Measurements from ENCODE around the gene GID8.

Gene GID8

GRCh38 chr20:62943396-62943795 is 5.4 kb downstream of the GID8 start:
- no peak for DNase-seq (ENCODE audit: low spot score)
- ChIA-PET CTCF (no interaction called here), POLR2A (ENCODE audit: low non-redundant PET) (interaction anchor here (0.7 kb wide), 1 partner anchor 168 kb away, joined by 3 read pairs; no protein-coding TSS in a partner anchor)
- no peak overlapping the region for H3K27ac ChIP-seq
- TF ChIP-seq CTCF (conservative IDR thresholded peaks at IDR 0.05; ENCODE audit: low read depth): no peak

DNA sequence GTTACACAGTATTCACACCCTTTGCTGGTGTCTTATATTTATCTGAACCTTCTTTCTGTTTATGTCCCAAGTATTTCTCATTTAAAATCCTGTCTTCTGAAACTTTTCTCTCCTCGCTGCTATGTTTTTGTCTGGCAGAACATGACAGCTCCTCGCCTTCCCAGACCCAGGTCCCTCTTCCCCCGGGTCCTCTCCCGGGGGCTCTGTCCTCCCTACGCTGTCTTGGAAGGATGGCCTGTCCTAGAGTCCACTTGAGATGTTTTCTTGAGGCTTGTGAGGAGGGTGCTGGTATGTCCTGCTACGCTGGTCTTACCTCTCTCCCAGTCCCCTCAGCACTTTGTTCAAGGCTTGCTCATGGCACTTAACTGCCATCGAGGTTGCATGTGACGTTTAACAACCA is 6.2 kb downstream of the GID8 start:
- H3K27ac ChIP-seq: no peak overlapping the region
- ChIA-PET CTCF (interaction anchor here (0.6 to 1.1 kb wide), 2 partner anchors 9 to 171 kb away, joined by 3 to 4 read pairs; no protein-coding TSS in a partner anchor), POLR2A (ENCODE audit: low non-redundant PET) (no interaction called here)
- DNase-seq (ENCODE audit: low spot score): no peak
- no peak for TF ChIP-seq CTCF (conservative IDR thresholded peaks at IDR 0.05; ENCODE audit: low read depth)

- no peak for DNase-seq (ENCODE audit: low spot score)
- H3K27ac ChIP-seq: no peak overlapping the region
- ChIA-PET POLR2A (ENCODE audit: low non-redundant PET) (no interaction called here), CTCF (interaction anchor here (0.6 to 1.1 kb wide), 2 partner anchors 10 to 172 kb away, joined by 3 to 4 read pairs; no protein-coding TSS in a partner anchor)
- no peak for TF ChIP-seq CTCF (conservative IDR thresholded peaks at IDR 0.05; ENCODE audit: low read depth)
Measured at GRCh38 chr20:62944746-62945145, 6.8 kb downstream of the GID8 start.

DNA sequence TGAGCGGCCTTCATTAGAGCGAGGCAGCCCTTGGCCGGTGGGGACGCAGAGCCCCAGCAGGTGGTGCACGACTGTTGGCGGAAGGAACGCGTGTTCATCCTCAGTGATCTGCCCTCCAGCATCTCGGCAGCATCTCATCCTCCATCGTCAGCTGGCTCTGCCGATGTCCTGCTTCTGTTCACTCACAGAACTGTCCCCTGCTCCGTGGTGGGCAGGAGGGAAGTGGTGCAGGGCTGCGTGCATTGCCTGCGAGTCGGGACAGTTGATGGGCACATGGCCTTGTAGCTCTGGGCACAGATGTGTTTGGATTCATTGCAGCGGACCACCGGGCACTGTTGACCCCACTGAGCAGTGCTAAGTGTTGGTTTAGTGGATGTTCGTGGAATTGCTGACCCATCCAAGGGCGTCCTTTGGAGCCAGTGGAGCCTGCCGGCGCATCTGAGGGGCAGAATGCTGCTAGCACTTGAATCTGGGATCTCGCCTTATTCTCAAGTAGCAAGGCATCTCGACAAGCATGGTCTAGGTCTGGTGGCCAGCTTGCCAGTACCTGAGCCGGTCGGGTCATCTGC is 7.9 kb downstream of the GID8 start:
- TF ChIP-seq CTCF (conservative IDR thresholded peaks at IDR 0.05; ENCODE audit: low read depth): no peak
- no peak overlapping the region for H3K27ac ChIP-seq
- ChIA-PET POLR2A (ENCODE audit: low non-redundant PET) (no interaction called here), CTCF (no interaction called here)
- no peak for DNase-seq (ENCODE audit: low spot score)

DNA sequence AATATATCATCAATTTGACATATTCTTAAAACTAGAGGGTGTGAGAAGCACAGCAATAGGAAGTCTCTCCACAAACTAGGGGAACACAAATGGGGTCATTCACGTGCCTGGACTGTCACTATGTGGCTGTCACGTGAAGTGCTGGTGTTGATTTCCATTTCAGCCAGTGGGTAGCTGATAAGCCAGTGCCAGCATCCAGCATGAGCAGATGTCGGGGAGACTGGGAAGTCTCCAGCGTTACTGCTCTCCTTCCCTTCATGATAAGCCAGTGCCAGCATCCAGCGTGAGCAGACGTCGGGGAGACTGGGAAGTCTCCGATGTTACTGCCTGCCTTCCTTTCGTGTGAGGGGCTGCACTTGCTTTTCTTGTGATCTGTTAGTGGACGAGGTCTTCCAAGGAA is 9.0 kb downstream of the GID8 start:
- no peak for DNase-seq (ENCODE audit: low spot score)
- POLR2A ChIA-PET (ENCODE audit: low non-redundant PET): no interaction called here
- no peak for TF ChIP-seq CTCF (conservative IDR thresholded peaks at IDR 0.05; ENCODE audit: low read depth)
- H3K27ac ChIP-seq: no peak overlapping the region
- CTCF ChIA-PET: interaction anchor here (0.6 kb wide), 1 partner anchor 204 kb away, joined by 3 read pairs; no protein-coding TSS in a partner anchor

DNA sequence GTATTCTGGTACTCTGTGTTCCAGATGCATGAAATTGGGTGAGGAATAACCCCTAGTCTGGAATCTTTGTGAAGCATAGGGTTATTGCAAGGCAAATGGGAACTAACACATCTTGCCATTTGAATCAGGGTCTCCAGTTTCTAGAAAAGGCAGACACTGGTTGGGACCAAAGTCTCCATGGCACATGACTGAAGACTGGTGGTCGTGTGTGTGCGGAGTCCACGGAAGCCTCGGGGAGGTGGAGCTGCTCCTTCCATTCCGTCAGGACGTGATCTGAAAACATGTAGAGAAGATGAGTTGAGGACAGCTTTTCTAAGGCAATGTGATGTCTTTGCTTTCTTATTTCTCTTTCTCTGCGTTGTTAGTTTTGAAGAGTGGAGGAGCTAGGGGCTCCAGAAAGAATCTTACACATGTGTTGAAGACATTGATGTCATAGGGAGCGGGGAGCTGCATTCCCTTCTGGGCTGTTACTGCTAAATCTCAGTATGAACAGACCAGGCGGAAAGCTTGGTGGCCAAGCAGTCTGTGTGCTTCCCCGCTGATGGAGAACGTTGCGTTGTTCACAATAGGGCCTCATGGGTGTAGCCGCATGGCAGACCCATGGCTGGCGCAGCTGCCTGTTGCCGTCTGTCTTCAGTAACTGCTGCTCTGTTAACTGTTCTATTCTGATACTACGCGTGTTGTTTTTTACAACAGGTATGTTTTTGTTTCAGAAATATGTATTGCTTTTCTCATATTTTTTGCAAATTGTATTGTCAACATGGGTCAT is 9.8 kb downstream of the GID8 start:
- ChIA-PET CTCF (interaction anchor here (0.9 to 1.4 kb wide), 2 partner anchors 10 to 48 kb away, joined by 3 read pairs; partner anchors contain the start of gene GID8), POLR2A (ENCODE audit: low non-redundant PET) (no interaction called here)
- no peak for TF ChIP-seq CTCF (conservative IDR thresholded peaks at IDR 0.05; ENCODE audit: low read depth)
- no peak for DNase-seq (ENCODE audit: low spot score)
- no peak overlapping the region for H3K27ac ChIP-seq

Data from RWPE1 (cell line).